GM12878 (cell line): ENCODE data around the gene RIN1. TPM values are rescaled to one million over a fixed set of nuclear protein-coding genes. Genes with fewer than 3 reads are reported as not detected.

Experiments used
- ATAC-seq: fragments of 200-7000 bp; cut with Tn5 transposase; 3 replicates; pipeline ENCODE4 v1.9.1; 2020; ENCODE audit warnings: mild to moderate bottlenecking, moderate library complexity
- BruUV-seq: library from RNA; stranded (reverse); fragments of 400-500 nt; replicated peaks from 2 replicates; lab custom pipeline; 2021; lab: Mats Ljungman, UMichigan
- CTCF ChIA-PET: fragments of 300-600 bp; sonication (Branson Sonifier 250); formaldehyde crosslinking; extraction: SDS; loops from one replicate; lab custom pipeline; 2021; ENCODE audit warnings: inconsistent platforms; lab: Yijun Ruan, JAX
- POLR2A ChIA-PET: fragments of 350-600 bp; formaldehyde crosslinking; extraction: SDS; loops from one replicate; lab custom pipeline; 2021; ENCODE audit warnings: inconsistent platforms; lab: Charles Lee
- RAD21 ChIA-PET: fragments of 300-600 bp; sonication (Branson Sonifier 250); formaldehyde crosslinking; loops from one replicate; lab custom pipeline; 2023; ENCODE audit warnings: antibody characterized with exemption; ENCODE audit not compliant: unreplicated experiment; lab: Charles Lee
- SMC1A ChIA-PET: fragments of 300-600 bp; sonication (Branson Sonifier 250); formaldehyde crosslinking; loops from one replicate; lab custom pipeline; 2023; ENCODE audit not compliant: unreplicated experiment, uncharacterized antibody; lab: Charles Lee
- DNase-seq: peaks from one replicate; pipeline ENCODE4 v3.0.0-alpha.2; 2011; ENCODE audit warnings: low read depth, low spot score
- FAIRE-seq: peaks from 3 replicates; lab custom pipeline; 2011; peaks lifted over from hg19 to GRCh38; lab: Jason Lieb, UNC
- H2AFZ ChIP-seq: 2 replicates; pipeline ENCODE4 v1.6.0; 2011; ENCODE audit warnings: low read depth, low read length, control low read depth; ENCODE audit not compliant: control insufficient read depth
- H3K27ac ChIP-seq: 2 replicates; pipeline ENCODE4 v1.5.1; 2011; ENCODE audit warnings: control low read depth; ENCODE audit not compliant: control insufficient read depth, insufficient read depth
- H3K27me3 ChIP-seq, 2 experiments: replicated peaks in 1 of 2; 2 replicates each; pipeline versions ENCODE4 v1.6.0 to v1.6.1; 2011; ENCODE audit warnings: low read length in 1 of 2; ENCODE audit not compliant: control insufficient read depth in 2 of 2, insufficient read depth in 2 of 2
- H3K36me3 ChIP-seq, 2 experiments: 2 replicates each; pipeline ENCODE4 v1.5.1; 2011; ENCODE audit warnings: low read length in 1 of 2; ENCODE audit not compliant: control insufficient read depth in 2 of 2, insufficient read depth in 2 of 2
- H3K4me1 ChIP-seq: 2 replicates; pipeline ENCODE4 v1.6.1; 2011; ENCODE audit warnings: mild to moderate bottlenecking, low read length, moderate library complexity, mixed read lengths; ENCODE audit not compliant: control insufficient read depth, insufficient read depth
- H3K4me2 ChIP-seq: 2 replicates; pipeline ENCODE4 v1.6.0; 2011; ENCODE audit warnings: control low read depth; ENCODE audit not compliant: control insufficient read depth, insufficient read depth
- H3K4me3 ChIP-seq: fragments of 200-600 bp; sonication (generic); 2 replicates; pipeline ENCODE4 v1.5.1; 2016
- H3K79me2 ChIP-seq: 2 replicates; pipeline ENCODE4 v1.6.0; 2011; ENCODE audit warnings: low read length; ENCODE audit not compliant: control insufficient read depth, insufficient read depth
- H3K9ac ChIP-seq: 2 replicates; pipeline ENCODE4 v1.8.0; 2011; ENCODE audit warnings: low read length, control low read depth, mixed read lengths; ENCODE audit not compliant: control insufficient read depth, insufficient read depth
- H3K9me3 ChIP-seq: replicated peaks from 3 replicates; pipeline ENCODE4 v1.5.1; 2011; ENCODE audit warnings: mild to moderate bottlenecking, low read length; ENCODE audit not compliant: control insufficient read depth, insufficient read depth
- H4K20me1 ChIP-seq: 2 replicates; pipeline ENCODE4 v1.6.0; 2011; ENCODE audit not compliant: control insufficient read depth, insufficient read depth
- CBX3 ChIP-seq: fragments of 200-600 bp; sonication (generic); IDR thresholded peaks from 2 replicates; pipeline ENCODE4 v1.6.1; 2016; ENCODE audit warnings: low read depth, borderline replicate concordance
- DPF2 ChIP-seq: fragments of 450-650 bp; IDR thresholded peaks from 2 replicates; pipeline ENCODE4 v1.6.1; 2017; ENCODE audit warnings: mild to moderate bottlenecking
- MXI1 ChIP-seq: fragments of 150-350 bp; IDR thresholded peaks from 2 replicates; pipeline ENCODE4 v1.6.1; 2011; ENCODE audit warnings: low read depth, mild to moderate bottlenecking, inconsistent platforms, low read length, improper control_type of control experiment
- NBN ChIP-seq: fragments of 450-650 bp; IDR thresholded peaks from 2 replicates; pipeline ENCODE4 v1.6.1; 2016
- RAD51 ChIP-seq: fragments of 450-650 bp; IDR thresholded peaks from 2 replicates; pipeline ENCODE4 v1.6.1; 2016; ENCODE audit warnings: moderate library complexity, mild to moderate bottlenecking, inconsistent platforms
- RUNX3 ChIP-seq: IDR thresholded peaks from 2 replicates; pipeline ENCODE4 v1.6.1; 2012; ENCODE audit warnings: low read length, inconsistent platforms
- SIX5 ChIP-seq: IDR thresholded peaks from 2 replicates; pipeline ENCODE4 v1.6.1; 2011; ENCODE audit warnings: mild to moderate bottlenecking, low read depth, low read length, moderate library complexity; ENCODE audit not compliant: severe bottlenecking
- SMC3 ChIP-seq: IDR thresholded peaks from 2 replicates; pipeline ENCODE4 v1.6.1; 2011; ENCODE audit warnings: low read length, improper control_type of control experiment, borderline replicate concordance
- SPI1 ChIP-seq: IDR thresholded peaks from 2 replicates; pipeline ENCODE4 v1.6.1; 2011; ENCODE audit warnings: low read depth, mild to moderate bottlenecking, low read length, moderate library complexity, borderline replicate concordance; ENCODE audit not compliant: insufficient read depth
- WGBS: methylation state at CpG from one replicate; pipeline ENCODE4 v1.1.6; 2016; ENCODE audit warnings: low lambda C conversion rate; ENCODE audit not compliant: insufficient replicate concordance, insufficient coverage; ENCODE audit errors: missing lambda C conversion rate; 5-methylcytosine and 5-hydroxymethylcytosine counted together
- in situ Hi-C: fragments of 300-500 bp; cut with MboI; formaldehyde crosslinking; loops from 9 replicates; pipeline ENCODE4 v1.14.3; 2018; ENCODE audit warnings: mixed read lengths
- intact Hi-C: fragments of 100-400 bp; cut with micrococcal nuclease; formaldehyde crosslinking; loops from one replicate; pipeline ENCODE4 v1.14.2; 2022; ENCODE audit not compliant: unreplicated experiment
- polyA plus RNA-seq, 11 experiments: library from polyadenylated mRNA; depleted of rRNA in 4 of 11; unstranded in 6 of 11; stranded (reverse) in 5 of 11; fragments of >200 nt; fragmentation: Nextera tagmentation in 4 of 11; fragmentation: Illumina TruSeq in 1 of 11; extraction: Ambion mirVana in 4 of 11; extraction: Trizol in 1 of 11; gene quantifications; 1 replicate in 1 of 11; 2 replicates in 10 of 11; pipeline versions ENCODE4 v1.2.1 to v1.2.3, GENCODE V29; 2011 to 2016; ENCODE audit warnings: inconsistent platforms in 2 of 11, missing spikeins in 2 of 11, low read depth in 1 of 11
- total RNA-seq, 4 experiments: library from RNA; depleted of rRNA in 3 of 4; stranded (reverse); fragments of >200 nt in 3 of 4; fragmentation: Illumina TruSeq in 1 of 4; extraction: Trizol in 1 of 4; gene quantifications; 2 replicates each; pipeline versions ENCODE4 v1.2.1 to v1.2.3, GENCODE V29; 2013 to 2021
- TF ChIP-seq, protein P1 (sequence below): fragments of 450-650 bp; IDR thresholded peaks from 2 replicates; pipeline ENCODE4 v1.6.1; 2016; ENCODE audit warnings: mild to moderate bottlenecking, moderate library complexity, borderline replicate concordance
- TF ChIP-seq, protein P2 (sequence below): fragments of 450-650 bp; formaldehyde crosslinking; IDR thresholded peaks from 2 replicates; pipeline ENCODE4 v1.5.0; 2022; ENCODE audit warnings: mild to moderate bottlenecking, missing genetic modification characterization
- TF ChIP-seq, protein P3 (sequence below): IDR thresholded peaks from 2 replicates; pipeline ENCODE4 v1.6.1; 2012; ENCODE audit warnings: low read depth, low read length, improper control_type of control experiment

RIN1 gene
- total and polyA plus RNA-seq, 10 of the 15 experiments (the other 5 are each of a cell fraction or from before 2014, with no cell fraction given): 0.04 to 0.69 (median 0.22) TPM; not detected in 1

DNA sequence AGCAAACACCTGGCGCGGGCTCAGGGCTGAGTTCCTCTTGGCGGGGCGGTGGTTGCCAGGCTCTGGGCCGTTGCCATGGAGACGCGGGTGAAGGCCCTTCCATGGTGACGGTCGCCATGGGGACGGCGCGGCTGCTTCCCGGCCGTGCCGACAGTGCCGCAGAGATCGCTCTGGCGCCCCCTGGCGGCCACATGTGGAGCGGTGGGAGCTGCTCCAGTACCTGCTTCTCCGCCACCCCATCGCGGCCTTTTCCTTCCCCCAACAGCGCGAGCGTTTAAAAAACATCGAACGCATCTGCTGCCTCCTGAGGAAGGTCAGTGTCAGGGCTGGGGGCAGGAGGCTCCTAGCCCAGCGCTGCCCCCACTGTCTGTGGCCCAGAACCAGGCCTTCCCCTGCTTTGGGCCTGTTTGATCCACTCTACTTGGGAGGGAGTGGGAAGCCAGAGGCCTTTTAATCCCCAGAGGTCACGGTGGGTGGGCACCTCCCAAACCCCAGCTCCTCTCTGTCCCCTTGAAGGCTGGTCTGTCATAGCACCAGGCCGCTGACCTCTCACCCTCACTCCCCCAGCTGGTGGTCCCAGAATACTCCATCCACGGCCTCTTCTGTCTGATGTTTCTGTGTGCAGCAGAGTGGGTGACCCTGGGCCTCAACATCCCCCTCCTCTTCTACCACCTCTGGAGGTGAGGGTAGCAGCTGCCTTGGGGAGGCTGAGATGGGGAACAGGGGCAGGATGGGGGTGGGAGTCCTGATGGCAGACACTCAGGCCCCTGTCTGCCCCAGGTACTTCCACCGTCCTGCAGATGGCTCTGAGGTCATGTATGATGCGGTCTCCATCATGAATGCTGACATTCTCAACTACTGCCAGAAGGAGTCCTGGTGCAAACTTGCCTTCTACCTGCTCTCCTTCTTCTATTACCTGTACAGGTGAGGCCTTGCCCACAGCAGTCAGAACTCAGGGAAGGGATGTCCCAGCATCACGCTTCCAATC, 53.5 kb downstream of the RIN1 start:
- 11% methylated on average over 35 of the region's 35 CpGs for WGBS
- Histone ChIP-seq H3K4me1 (peaks cover 10% of the 10 kb centered on the region), H3K4me3 (no peak overlapping the region), H3K27ac (0 out of 2 replicates have a peak overlapping the region, but pooled peaks have one; percentile 10), H3K9ac (no peak overlapping the region), H3K36me3 (no peaks in the 10 kb centered on the region; a peak in 1 of 4 replicates), H3K79me2 (peaks cover 3% of the 10 kb centered on the region), H2AFZ (peak overlapping the region; percentile 7; the same call in 1 of the 2 replicates), H3K9me3 (no peaks in the 10 kb centered on the region), H3K4me2 (no peak overlapping the region), H3K27me3 (no peaks in the 10 kb centered on the region), H4K20me1 (no peaks in the 10 kb centered on the region; the same call in none of the 2 replicates)
- peak; percentile 65 for DNase-seq
- ATAC-seq: peak; percentile 95
- BruUV-seq: no TSS peak
- SMC1A ChIA-PET: interaction anchor here (0.6 to 3.4 kb wide), 4 partner anchors 15 to 288 kb away, joined by 3 to 10 read pairs (median 6); partner anchors contain the start of gene RAB1B
- POLR2A ChIA-PET: interaction anchor here (0.6 to 1.3 kb wide), 3 partner anchors 10 to 15 kb away, joined by 5 to 7 read pairs (median 5); partner anchors contain the start of gene RAB1B
- FAIRE-seq: peak; percentile 91
- intact Hi-C loops: loop anchor here (1.0 to 2.0 kb wide), 2 partner anchors 14 to 60 kb away; partner anchors contain the start of gene RAB1B
- CTCF ChIA-PET: interaction anchor here (0.6 to 3.3 kb wide), 10 partner anchors 11 to 931 kb away, joined by 3 to 29 read pairs (median 3); partner anchors contain the start of gene RAB1B
- RAD21 ChIA-PET: interaction anchor here (0.6 to 2.2 kb wide), 4 partner anchors 10 to 285 kb away, joined by 3 to 11 read pairs (median 4); no protein-coding TSS in a partner anchor
- in situ Hi-C loops: no loop called here
- TF ChIP-seq, protein P1, sequence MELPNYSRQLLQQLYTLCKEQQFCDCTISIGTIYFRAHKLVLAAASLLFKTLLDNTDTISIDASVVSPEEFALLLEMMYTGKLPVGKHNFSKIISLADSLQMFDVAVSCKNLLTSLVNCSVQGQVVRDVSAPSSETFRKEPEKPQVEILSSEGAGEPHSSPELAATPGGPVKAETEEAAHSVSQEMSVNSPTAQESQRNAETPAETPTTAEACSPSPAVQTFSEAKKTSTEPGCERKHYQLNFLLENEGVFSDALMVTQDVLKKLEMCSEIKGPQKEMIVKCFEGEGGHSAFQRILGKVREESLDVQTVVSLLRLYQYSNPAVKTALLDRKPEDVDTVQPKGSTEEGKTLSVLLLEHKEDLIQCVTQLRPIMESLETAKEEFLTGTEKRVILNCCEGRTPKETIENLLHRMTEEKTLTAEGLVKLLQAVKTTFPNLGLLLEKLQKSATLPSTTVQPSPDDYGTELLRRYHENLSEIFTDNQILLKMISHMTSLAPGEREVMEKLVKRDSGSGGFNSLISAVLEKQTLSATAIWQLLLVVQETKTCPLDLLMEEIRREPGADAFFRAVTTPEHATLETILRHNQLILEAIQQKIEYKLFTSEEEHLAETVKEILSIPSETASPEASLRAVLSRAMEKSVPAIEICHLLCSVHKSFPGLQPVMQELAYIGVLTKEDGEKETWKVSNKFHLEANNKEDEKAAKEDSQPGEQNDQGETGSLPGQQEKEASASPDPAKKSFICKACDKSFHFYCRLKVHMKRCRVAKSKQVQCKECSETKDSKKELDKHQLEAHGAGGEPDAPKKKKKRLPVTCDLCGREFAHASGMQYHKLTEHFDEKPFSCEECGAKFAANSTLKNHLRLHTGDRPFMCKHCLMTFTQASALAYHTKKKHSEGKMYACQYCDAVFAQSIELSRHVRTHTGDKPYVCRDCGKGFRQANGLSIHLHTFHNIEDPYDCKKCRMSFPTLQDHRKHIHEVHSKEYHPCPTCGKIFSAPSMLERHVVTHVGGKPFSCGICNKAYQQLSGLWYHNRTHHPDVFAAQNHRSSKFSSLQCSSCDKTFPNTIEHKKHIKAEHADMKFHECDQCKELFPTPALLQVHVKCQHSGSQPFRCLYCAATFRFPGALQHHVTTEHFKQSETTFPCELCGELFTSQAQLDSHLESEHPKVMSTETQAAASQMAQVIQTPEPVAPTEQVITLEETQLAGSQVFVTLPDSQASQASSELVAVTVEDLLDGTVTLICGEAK: peak; percentile 85
- TF ChIP-seq NBN: 0 out of 2 replicates have a peak, but pooled peaks have one; percentile 30
- TF ChIP-seq MXI1: peak; percentile 100
- TF ChIP-seq, protein P2, sequence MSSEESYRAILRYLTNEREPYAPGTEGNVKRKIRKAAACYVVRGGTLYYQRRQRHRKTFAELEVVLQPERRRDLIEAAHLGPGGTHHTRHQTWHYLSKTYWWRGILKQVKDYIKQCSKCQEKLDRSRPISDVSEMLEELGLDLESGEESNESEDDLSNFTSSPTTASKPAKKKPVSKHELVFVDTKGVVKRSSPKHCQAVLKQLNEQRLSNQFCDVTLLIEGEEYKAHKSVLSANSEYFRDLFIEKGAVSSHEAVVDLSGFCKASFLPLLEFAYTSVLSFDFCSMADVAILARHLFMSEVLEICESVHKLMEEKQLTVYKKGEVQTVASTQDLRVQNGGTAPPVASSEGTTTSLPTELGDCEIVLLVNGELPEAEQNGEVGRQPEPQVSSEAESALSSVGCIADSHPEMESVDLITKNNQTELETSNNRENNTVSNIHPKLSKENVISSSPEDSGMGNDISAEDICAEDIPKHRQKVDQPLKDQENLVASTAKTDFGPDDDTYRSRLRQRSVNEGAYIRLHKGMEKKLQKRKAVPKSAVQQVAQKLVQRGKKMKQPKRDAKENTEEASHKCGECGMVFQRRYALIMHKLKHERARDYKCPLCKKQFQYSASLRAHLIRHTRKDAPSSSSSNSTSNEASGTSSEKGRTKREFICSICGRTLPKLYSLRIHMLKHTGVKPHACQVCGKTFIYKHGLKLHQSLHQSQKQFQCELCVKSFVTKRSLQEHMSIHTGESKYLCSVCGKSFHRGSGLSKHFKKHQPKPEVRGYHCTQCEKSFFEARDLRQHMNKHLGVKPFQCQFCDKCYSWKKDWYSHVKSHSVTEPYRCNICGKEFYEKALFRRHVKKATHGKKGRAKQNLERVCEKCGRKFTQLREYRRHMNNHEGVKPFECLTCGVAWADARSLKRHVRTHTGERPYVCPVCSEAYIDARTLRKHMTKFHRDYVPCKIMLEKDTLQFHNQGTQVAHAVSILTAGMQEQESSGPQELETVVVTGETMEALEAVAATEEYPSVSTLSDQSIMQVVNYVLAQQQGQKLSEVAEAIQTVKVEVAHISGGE (CRISPR knock-in tag): no peak
- TF ChIP-seq, protein P3, sequence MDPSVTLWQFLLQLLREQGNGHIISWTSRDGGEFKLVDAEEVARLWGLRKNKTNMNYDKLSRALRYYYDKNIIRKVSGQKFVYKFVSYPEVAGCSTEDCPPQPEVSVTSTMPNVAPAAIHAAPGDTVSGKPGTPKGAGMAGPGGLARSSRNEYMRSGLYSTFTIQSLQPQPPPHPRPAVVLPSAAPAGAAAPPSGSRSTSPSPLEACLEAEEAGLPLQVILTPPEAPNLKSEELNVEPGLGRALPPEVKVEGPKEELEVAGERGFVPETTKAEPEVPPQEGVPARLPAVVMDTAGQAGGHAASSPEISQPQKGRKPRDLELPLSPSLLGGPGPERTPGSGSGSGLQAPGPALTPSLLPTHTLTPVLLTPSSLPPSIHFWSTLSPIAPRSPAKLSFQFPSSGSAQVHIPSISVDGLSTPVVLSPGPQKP: no peak; the same call in 1 of the 2 replicates
- 0 out of 2 replicates have a peak, but pooled peaks have one; percentile 12 for TF ChIP-seq RUNX3
- TF ChIP-seq SMC3: peak; percentile 85
- TF ChIP-seq SIX5: peak; percentile 47
- no peak for TF ChIP-seq RAD51
- TF ChIP-seq SPI1: peak; percentile 49; the same call in 1 of the 2 replicates
- no peak for TF ChIP-seq DPF2
- no peak for TF ChIP-seq CBX3
